GM12878 (cell line): Measurements from ENCODE around the gene PPFIA3.

Source experiments
- CBX5 ChIP-seq: sonication (generic); IDR thresholded peaks from 2 replicates; pipeline ENCODE4 v1.6.1; 2016; ENCODE audit warnings: low read depth, moderate library complexity, mild to moderate bottlenecking, inconsistent platforms
- CTCF ChIP-seq, 3 experiments: IDR thresholded peaks in 2 of 3; conservative IDR thresholded peaks in 1 of 3; 2 replicates each; pipeline ENCODE4 v1.5.1; 2011; ENCODE audit warnings: low read depth in 3 of 3, low read length in 3 of 3, mild to moderate bottlenecking in 3 of 3, control low read depth in 2 of 3, moderate library complexity in 2 of 3, inconsistent platforms in 1 of 3, mixed read lengths in 1 of 3; ENCODE audit not compliant: control insufficient read depth in 2 of 3, insufficient read depth in 1 of 3; ENCODE audit errors: extremely low read depth in 1 of 3
- SP1 ChIP-seq: IDR thresholded peaks from one replicate; pipeline ENCODE4 v1.6.1; 2011; ENCODE audit warnings: low read depth, low read length

- no peak for TF ChIP-seq CTCF (IDR thresholded peaks at IDR 0.05 in 2 of 3, conservative IDR thresholded peaks at IDR 0.05 in 1 of 3; ENCODE audit: control insufficient read depth in 2 of 3, extremely low read depth in 1 of 3, insufficient read depth in 1 of 3, low read depth in 3 of 3, low read length in 3 of 3)
- no peak for TF ChIP-seq CBX5
- no peak for TF ChIP-seq SP1
These were observed 61.3 kb downstream of the PPFIA3 start for GRCh38 chr19:49180659-49181058.
